CD4-positive, CD25-positive, alpha-beta regulatory T cell (primary cell): ENCODE data around the gene PROSER2. TPM values are rescaled to one million over a fixed set of nuclear protein-coding genes. Genes with fewer than 3 reads are reported as not detected.
A peak's percentile ranks its signal among the peaks of the same experiment; 100 is the strongest.

Source experiments
- ATAC-seq, 2 donors: fragments of 150-1000 bp; cut with Tn5 transposase; one replicate each; pipeline ENCODE4 v1.10.0; 2021; ENCODE audit warnings: low read depth in 2 of 2, moderate number of reproducible peaks in 2 of 2, moderate library complexity in 1 of 2
- DNase-seq, 3 donors: peaks; one replicate each; pipeline versions ENCODE4 v3.0.0 to v3.0.0-alpha.2; 2012 to 2022; ENCODE audit warnings: mixed read lengths in 1 of 3
- H3K27ac ChIP-seq: one replicate; pipeline ENCODE4 v1.7.0; 2013; ENCODE audit warnings: mild to moderate bottlenecking, low read length; ENCODE audit not compliant: insufficient read depth, poor library complexity, severe bottlenecking
- H3K27me3 ChIP-seq: one replicate; pipeline ENCODE4 v1.7.0; 2013; ENCODE audit warnings: low read length; ENCODE audit not compliant: control insufficient read depth, insufficient read depth
- H3K36me3 ChIP-seq: one replicate; pipeline ENCODE4 v1.7.0; 2013; ENCODE audit warnings: mild to moderate bottlenecking, low read length, moderate library complexity; ENCODE audit not compliant: control insufficient read depth, insufficient read depth
- H3K4me1 ChIP-seq: 2 replicates; pipeline ENCODE4 v1.7.0; 2013; ENCODE audit warnings: mild to moderate bottlenecking, low read length; ENCODE audit not compliant: insufficient read depth, control insufficient read depth, poor library complexity, severe bottlenecking
- H3K4me3 ChIP-seq: one replicate; pipeline ENCODE4 v1.7.0; 2013; ENCODE audit warnings: low read depth, mild to moderate bottlenecking, low read length, moderate library complexity
- H3K9me3 ChIP-seq, 2 experiments: 1 replicate in 1 of 2; 2 replicates in 1 of 2; pipeline ENCODE4 v1.7.0; 2013; ENCODE audit warnings: low read length in 2 of 2, mild to moderate bottlenecking in 1 of 2, moderate library complexity in 1 of 2; ENCODE audit not compliant: control insufficient read depth in 2 of 2
- H3K27ac Mint-ChIP-seq, 3 donors: one replicate each; pipeline ENCODE4 v1.8.0; 2020 to 2022; ENCODE audit warnings: mild to moderate bottlenecking in 3 of 3, mixed read lengths in 3 of 3, moderate library complexity in 2 of 3
- H3K27me3 Mint-ChIP-seq: one replicate; pipeline ENCODE4 v1.8.0; 2022; ENCODE audit warnings: mild to moderate bottlenecking, mixed read lengths
- H3K36me3 Mint-ChIP-seq: one replicate; pipeline ENCODE4 v1.8.0; 2020; ENCODE audit warnings: mixed read lengths
- H3K4me1 Mint-ChIP-seq, 4 donors: one replicate each; pipeline ENCODE4 v1.8.0; 2020 to 2022; ENCODE audit warnings: mixed read lengths in 4 of 4, mild to moderate bottlenecking in 1 of 4
- H3K4me3 Mint-ChIP-seq, 4 donors: one replicate each; pipeline ENCODE4 v1.8.0; 2020 to 2022; ENCODE audit warnings: mild to moderate bottlenecking in 4 of 4, mixed read lengths in 4 of 4, moderate library complexity in 3 of 4
- H3K9me3 Mint-ChIP-seq, 7 donors: one replicate each; pipeline ENCODE4 v1.8.0; 2020 to 2022; ENCODE audit warnings: mixed read lengths in 7 of 7, mild to moderate bottlenecking in 3 of 7, moderate library complexity in 2 of 7
- polyA plus RNA-seq, 4 donors: library from polyadenylated mRNA; unstranded; fragments of 300-500 nt; fragmentation: Illumina TruSeq; gene quantifications; one replicate each; pipeline ENCODE4 v1.2.3, GENCODE V29; 2021
- total RNA-seq: library from RNA; stranded (reverse); gene quantifications from one replicate; pipeline ENCODE4 v1.2.3, GENCODE V29; 2022

The PROSER2 gene
- total and polyA plus RNA-seq, 5 donors from 2014 or later = 0.25 to 1.3 (median 0.65) TPM; not detected in 2

GRCh38 chr10:11899067-11899876 is 76.1 kb downstream of the PROSER2 start:
- Mint-ChIP-seq H3K4me1 (peaks cover 0 to 7% (median under 1%) of the 10 kb centered on the region in 4 donors), H3K4me3 (no peak overlapping the region), H3K27me3 (no peaks in the 10 kb centered on the region), H3K27ac (peak overlapping the region in 1 of 3 donors; percentile 44), H3K36me3 (no peaks in the 10 kb centered on the region), H3K9me3 (peaks cover 0 to 1% (median 0%) of the 10 kb centered on the region in 7 donors)
- H3K4me3 ChIP-seq = no peak overlapping the region
- H3K27me3 ChIP-seq = no peaks in the 10 kb centered on the region
- H3K36me3 ChIP-seq = no peaks in the 10 kb centered on the region
- ATAC-seq (no peak), DNase-seq (no peak)
- no peak overlapping the region for H3K27ac ChIP-seq
- H3K9me3 ChIP-seq = no peaks in the 10 kb centered on the region
- H3K4me1 ChIP-seq = peaks cover 6% of the 10 kb centered on the region

DNA sequence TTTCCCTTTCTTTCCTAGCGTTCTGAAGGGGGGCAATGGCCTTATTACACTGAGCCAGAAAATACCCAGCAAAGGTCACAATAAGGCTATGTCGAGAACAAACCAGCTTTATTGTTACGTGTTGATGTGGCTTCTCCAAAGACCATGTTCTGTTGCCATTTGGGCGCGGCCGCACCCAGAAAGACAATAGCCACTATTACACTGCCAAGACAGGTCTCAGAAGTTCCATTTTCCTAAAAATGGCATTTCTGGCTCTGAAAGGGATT is 77.8 kb downstream of the PROSER2 start:
- Mint-ChIP-seq H3K4me1 (peaks cover 0 to 7% (median under 1%) of the 10 kb centered on the region in 4 donors), H3K36me3 (no peaks in the 10 kb centered on the region), H3K4me3 (no peak overlapping the region), H3K9me3 (peaks cover 0 to 1% (median 0%) of the 10 kb centered on the region in 7 donors), H3K27me3 (no peaks in the 10 kb centered on the region), H3K27ac (no peak overlapping the region)
- Histone ChIP-seq H3K9me3 (no peaks in the 10 kb centered on the region), H3K4me3 (no peak overlapping the region), H3K27me3 (no peaks in the 10 kb centered on the region), H3K36me3 (no peaks in the 10 kb centered on the region), H3K4me1 (peaks cover 6% of the 10 kb centered on the region), H3K27ac (no peak overlapping the region)
- DNase-seq = no peak
- no peak for ATAC-seq

DNA sequence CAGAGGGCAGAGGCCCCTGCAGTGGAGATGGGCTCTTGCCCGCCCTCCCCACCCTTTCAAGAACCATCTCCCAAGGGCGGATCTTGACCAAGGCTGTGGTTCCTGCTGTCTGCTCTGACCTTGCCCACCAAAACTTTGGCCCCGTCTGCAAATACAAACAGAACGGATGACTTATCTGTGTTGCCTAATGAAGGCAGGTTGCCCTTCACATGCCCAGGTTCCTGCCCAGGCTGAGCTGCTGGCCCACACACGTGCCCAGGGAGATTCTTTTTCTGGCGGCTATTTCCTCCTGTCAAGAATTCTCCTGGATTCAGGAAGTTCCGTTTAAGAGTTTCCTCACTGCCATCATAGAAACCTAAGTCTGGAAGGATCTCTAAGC is 78.3 kb downstream of the PROSER2 start:
- peak overlapping the region in 1 of 3 donors; percentile 9 for H3K27ac Mint-ChIP-seq
- H3K27me3 ChIP-seq = no peaks in the 10 kb centered on the region

DNA sequence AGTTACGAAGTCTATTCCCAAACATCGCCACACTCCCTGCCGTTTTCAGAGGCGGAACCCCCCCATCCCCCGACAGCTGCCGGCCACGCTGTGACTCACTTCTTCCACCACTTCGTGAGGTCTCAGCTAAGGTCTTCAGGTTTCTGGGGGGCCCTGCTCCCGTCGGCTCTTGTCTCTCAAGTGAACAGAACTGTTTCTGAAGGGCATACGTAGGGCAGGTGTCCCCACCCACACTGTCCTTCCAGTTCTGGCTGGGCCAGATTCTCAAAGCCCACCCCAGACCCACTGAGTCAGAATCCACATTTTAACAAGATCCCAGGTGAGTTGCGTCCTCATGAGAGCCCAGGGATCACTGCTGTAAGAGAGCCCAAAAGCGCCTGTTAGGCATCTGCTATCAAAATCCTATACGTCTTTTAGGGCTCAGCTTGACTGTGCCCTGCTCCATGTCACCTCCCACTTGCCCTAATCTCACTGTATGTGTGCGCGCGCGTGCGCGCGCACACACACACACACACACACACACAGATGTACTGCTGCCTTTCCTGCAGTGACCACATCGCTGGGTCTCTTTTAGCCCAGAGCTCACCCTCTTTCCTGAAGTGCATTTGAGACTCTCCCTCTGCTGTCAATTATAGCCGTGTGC is 78.8 kb downstream of the PROSER2 start:
- no peaks in the 10 kb centered on the region for H3K9me3 ChIP-seq
- H3K27me3 ChIP-seq = no peaks in the 10 kb centered on the region
- Mint-ChIP-seq H3K9me3 (no peaks in the 10 kb centered on the region), H3K36me3 (no peaks in the 10 kb centered on the region), H3K27me3 (no peaks in the 10 kb centered on the region), H3K4me1 (peaks cover 0 to 2% (median under 1%) of the 10 kb centered on the region in 4 donors), H3K27ac (no peak overlapping the region), H3K4me3 (no peak overlapping the region)
- no peak for DNase-seq
- no peak overlapping the region for H3K27ac ChIP-seq
- no peaks in the 10 kb centered on the region for H3K36me3 ChIP-seq
- no peak for ATAC-seq
- H3K4me1 ChIP-seq = no peaks in the 10 kb centered on the region
- no peak overlapping the region for H3K4me3 ChIP-seq

More for the DNA sequence above, 78.3 kb downstream of the PROSER2 start:
- H3K4me1 ChIP-seq = peaks cover 4% of the 10 kb centered on the region
- no peak overlapping the region for H3K4me3 Mint-ChIP-seq
- peaks cover 0 to 1% (median 0%) of the 10 kb centered on the region in 7 donors for H3K9me3 Mint-ChIP-seq
- ATAC-seq = no peak
- no peaks in the 10 kb centered on the region for H3K27me3 Mint-ChIP-seq
- no peak for DNase-seq
- H3K36me3 ChIP-seq = no peaks in the 10 kb centered on the region
- no peaks in the 10 kb centered on the region for H3K36me3 Mint-ChIP-seq
- H3K4me1 Mint-ChIP-seq = peaks cover 0 to 6% (median under 1%) of the 10 kb centered on the region in 4 donors
- H3K27ac ChIP-seq = no peak overlapping the region
- H3K4me3 ChIP-seq = no peak overlapping the region
- H3K9me3 ChIP-seq = no peaks in the 10 kb centered on the region

DNA sequence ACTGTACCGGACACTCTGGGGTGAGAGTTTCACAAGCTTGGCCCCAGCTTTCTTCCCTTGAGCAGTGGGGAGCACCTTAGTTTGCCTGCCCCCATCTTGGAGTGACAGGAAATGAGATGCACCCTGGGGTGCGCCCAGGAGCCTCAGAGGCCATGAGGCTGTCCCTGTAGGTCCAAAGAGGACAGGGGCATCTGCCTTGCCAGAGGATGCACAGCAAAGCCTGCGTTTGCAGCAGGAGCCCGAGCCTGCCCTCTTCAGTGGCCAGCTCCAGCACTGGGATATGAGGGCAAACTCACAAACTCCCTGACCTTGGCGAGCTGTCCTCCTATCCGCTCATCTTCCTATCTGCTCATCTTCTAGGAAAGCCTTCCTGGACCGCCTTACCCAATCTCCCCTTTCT is 79.5 kb downstream of the PROSER2 start:
- no peaks in the 10 kb centered on the region for H3K27me3 ChIP-seq
- ATAC-seq (no peak), DNase-seq (no peak)
- H3K36me3 Mint-ChIP-seq = no peaks in the 10 kb centered on the region
- H3K36me3 ChIP-seq = no peaks in the 10 kb centered on the region
- H3K27ac ChIP-seq = no peak overlapping the region
- H3K27me3 Mint-ChIP-seq = no peaks in the 10 kb centered on the region
- H3K9me3 ChIP-seq = no peaks in the 10 kb centered on the region
- no peak overlapping the region for H3K27ac Mint-ChIP-seq
- H3K9me3 Mint-ChIP-seq = no peaks in the 10 kb centered on the region
- no peak overlapping the region for H3K4me3 Mint-ChIP-seq
- H3K4me1 Mint-ChIP-seq = peaks cover 0 to 2% (median 0%) of the 10 kb centered on the region in 4 donors
- no peak overlapping the region for H3K4me3 ChIP-seq
- no peaks in the 10 kb centered on the region for H3K4me1 ChIP-seq

DNA sequence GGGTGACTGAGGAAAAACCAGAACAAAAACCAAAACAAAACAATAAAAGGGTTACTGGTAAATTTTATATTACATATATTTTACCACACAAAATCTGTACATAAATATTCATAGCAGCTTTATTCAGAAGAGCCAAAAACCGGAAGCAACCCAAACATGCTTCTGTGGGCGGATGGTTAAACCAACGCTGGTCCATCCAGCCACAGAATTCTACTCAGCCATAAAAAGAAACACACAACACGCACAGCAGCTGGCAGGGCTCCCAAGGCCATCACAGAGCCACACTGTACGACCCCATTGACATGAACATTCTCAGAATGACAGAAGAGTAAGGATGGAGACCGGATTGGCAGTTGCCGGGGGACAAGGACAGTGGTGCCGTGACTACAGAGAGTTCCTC is 83.6 kb downstream of the PROSER2 start:
- H3K4me3 ChIP-seq = no peak overlapping the region
- ATAC-seq (no peak), DNase-seq (no peak)
- peaks cover 0 to 1% (median 0%) of the 10 kb centered on the region in 4 donors for H3K4me1 Mint-ChIP-seq
- H3K4me1 ChIP-seq = no peaks in the 10 kb centered on the region
- no peaks in the 10 kb centered on the region for H3K9me3 ChIP-seq
- peaks cover 4% of the 10 kb centered on the region for H3K27me3 Mint-ChIP-seq
- no peaks in the 10 kb centered on the region for H3K36me3 ChIP-seq
- no peaks in the 10 kb centered on the region for H3K27me3 ChIP-seq
- H3K36me3 Mint-ChIP-seq = no peaks in the 10 kb centered on the region
- no peak overlapping the region for H3K27ac ChIP-seq
- no peak overlapping the region for H3K4me3 Mint-ChIP-seq
- no peaks in the 10 kb centered on the region for H3K9me3 Mint-ChIP-seq
- peak overlapping the region in 1 of 3 donors; percentile 57 for H3K27ac Mint-ChIP-seq

- H3K27ac Mint-ChIP-seq = no peak overlapping the region
- Histone ChIP-seq H3K4me1 (no peaks in the 10 kb centered on the region), H3K27me3 (no peaks in the 10 kb centered on the region), H3K36me3 (no peaks in the 10 kb centered on the region), H3K27ac (no peak overlapping the region), H3K9me3 (no peaks in the 10 kb centered on the region), H3K4me3 (no peak overlapping the region)
- H3K27me3 Mint-ChIP-seq = peaks cover 4% of the 10 kb centered on the region
- no peak for DNase-seq
- no peak for ATAC-seq
- no peaks in the 10 kb centered on the region for H3K36me3 Mint-ChIP-seq
- H3K9me3 Mint-ChIP-seq = no peaks in the 10 kb centered on the region
- H3K4me1 Mint-ChIP-seq = peaks cover 0 to 1% (median 0%) of the 10 kb centered on the region in 4 donors
- H3K4me3 Mint-ChIP-seq = no peak overlapping the region
Measured at GRCh38 chr10:11907914-11908313, 84.8 kb downstream of the PROSER2 start.

- no peaks in the 10 kb centered on the region for H3K27me3 ChIP-seq
- H3K36me3 ChIP-seq = no peaks in the 10 kb centered on the region
- Mint-ChIP-seq H3K4me1 (peaks cover 0 to 1% (median 0%) of the 10 kb centered on the region in 4 donors), H3K36me3 (no peaks in the 10 kb centered on the region), H3K27me3 (peaks cover 4% of the 10 kb centered on the region), H3K27ac (peak overlapping the region in 1 of 3 donors; percentile 59), H3K4me3 (no peak overlapping the region), H3K9me3 (no peaks in the 10 kb centered on the region)
- H3K27ac ChIP-seq = no peak overlapping the region
- H3K4me3 ChIP-seq = no peak overlapping the region
- H3K9me3 ChIP-seq = no peaks in the 10 kb centered on the region
- no peaks in the 10 kb centered on the region for H3K4me1 ChIP-seq
- no peak for DNase-seq
- ATAC-seq = no peak
Measured at GRCh38 chr10:11908536-11908935, 85.4 kb downstream of the PROSER2 start.
